K562 (cell line): ENCODE measurements around the gene ELOVL1. TPM values are rescaled to one million over a fixed set of nuclear protein-coding genes. Genes with fewer than 3 reads are reported as not detected.

Source experiments
- ATAC-seq: fragments of 200-7000 bp; cut with Tn5 transposase; 3 replicates; pipeline ENCODE4 v1.9.1; 2020; ENCODE audit warnings: moderate library complexity
- BruUV-seq: library from RNA; stranded (reverse); fragments of 400-500 nt; replicated peaks from 2 replicates; lab custom pipeline; 2021; lab: Mats Ljungman, UMichigan
- CTCF ChIA-PET: fragments of 300-600 bp; formaldehyde crosslinking; extraction: SDS; loops from one replicate; lab custom pipeline; 2021; ENCODE audit warnings: low intra/inter-chr PET ratio; lab: Yijun Ruan, JAX
- POLR2A ChIA-PET: fragments of 300-600, 350-650 bp; sonication (Branson Sonifier 250); formaldehyde crosslinking; extraction: SDS; loops from one replicate; lab custom pipeline; 2021; ENCODE audit warnings: antibody characterized with exemption, inconsistent platforms; lab: Yijun Ruan, JAX
- DNase-seq, 4 experiments: peaks; one replicate each; pipeline versions ENCODE4 v3.0.0 to v3.0.0-alpha.2; 2011 to 2018; ENCODE audit warnings: low spot score in 3 of 4, mixed read lengths in 3 of 4; ENCODE audit errors: extremely low read depth in 1 of 4
- FAIRE-seq: peaks from 2 replicates; lab custom pipeline; 2011; peaks lifted over from hg19 to GRCh38; lab: Jason Lieb, UNC
- H2AFZ ChIP-seq: 2 replicates; pipeline ENCODE4 v1.6.0; 2011; ENCODE audit warnings: low read depth, low read length, control low read depth, inconsistent platforms
- H3K27ac ChIP-seq: fragments of 200-600 bp; 3 replicates; pipeline ENCODE4 v1.8.0; 2011; ENCODE audit warnings: low read depth, mild to moderate bottlenecking, control low read depth, inconsistent platforms, low read length, moderate library complexity, mixed read lengths; ENCODE audit errors: extremely low read depth
- H3K27me3 ChIP-seq, 2 experiments: fragments of 300-600 bp in 1 of 2; 2 replicates in 1 of 2; 3 replicates in 1 of 2; pipeline versions ENCODE4 v1.6.0 to v1.8.0; 2011; ENCODE audit warnings: inconsistent platforms in 2 of 2, low read length in 2 of 2, mild to moderate bottlenecking in 1 of 2, mixed read lengths in 1 of 2, moderate library complexity in 1 of 2; ENCODE audit not compliant: control insufficient read depth in 2 of 2, insufficient read depth in 2 of 2
- H3K36me3 ChIP-seq: fragments of 300-600 bp; 3 replicates; pipeline ENCODE4 v1.8.0; 2011; ENCODE audit warnings: mild to moderate bottlenecking, low read length, inconsistent platforms; ENCODE audit not compliant: control insufficient read depth, insufficient read depth
- H3K4me1 ChIP-seq, 2 experiments: fragments of 200-600 bp in 1 of 2; replicated peaks in 1 of 2; 2 replicates in 1 of 2; 3 replicates in 1 of 2; pipeline versions ENCODE4 v1.5.1 to v1.8.0; 2011; ENCODE audit warnings: inconsistent platforms in 2 of 2, low read length in 2 of 2, mild to moderate bottlenecking in 1 of 2, mixed read lengths in 1 of 2, moderate library complexity in 1 of 2; ENCODE audit not compliant: control insufficient read depth in 2 of 2, insufficient read depth in 2 of 2
- H3K4me2 ChIP-seq: 2 replicates; pipeline ENCODE4 v1.6.1; 2011; ENCODE audit warnings: low read length, control low read depth, inconsistent platforms, mixed read lengths; ENCODE audit not compliant: insufficient read depth
- H3K4me3 ChIP-seq: fragments of 200-600 bp; sonication (generic), shearing (Covaris generic); 2 replicates; pipeline ENCODE4 v1.5.1; 2016; ENCODE audit warnings: control low read depth, inconsistent platforms
- H3K79me2 ChIP-seq: fragments of 200-600 bp; 3 replicates; pipeline ENCODE4 v1.8.0; 2011; ENCODE audit warnings: low read length, inconsistent platforms; ENCODE audit not compliant: control insufficient read depth, insufficient read depth
- H3K9ac ChIP-seq, 2 experiments: 2 replicates each; pipeline versions ENCODE4 v1.6.0 to v1.6.1; 2011; ENCODE audit warnings: low read depth in 2 of 2, low read length in 2 of 2, control low read depth in 1 of 2, inconsistent platforms in 1 of 2, mild to moderate bottlenecking in 1 of 2, mixed read lengths in 1 of 2; ENCODE audit not compliant: insufficient read depth in 1 of 2
- H3K9me1 ChIP-seq: one replicate; pipeline ENCODE4 v1.6.0; 2011; ENCODE audit warnings: inconsistent platforms, mild to moderate bottlenecking, low read length, moderate library complexity; ENCODE audit not compliant: control insufficient read depth, insufficient read depth
- H3K9me3 ChIP-seq: replicated peaks from 2 replicates; pipeline ENCODE4 v1.5.1; 2011; ENCODE audit warnings: low read depth, low read length, inconsistent platforms; ENCODE audit not compliant: control insufficient read depth, insufficient read depth
- H4K20me1 ChIP-seq: replicated peaks from 2 replicates; pipeline ENCODE4 v1.6.1; 2011; ENCODE audit warnings: low read length, inconsistent platforms, mixed read lengths; ENCODE audit not compliant: control insufficient read depth, insufficient read depth
- BRD9 ChIP-seq: fragments of 450-650 bp; IDR thresholded peaks from 2 replicates; pipeline ENCODE4 v1.6.1; 2018; ENCODE audit warnings: low read depth; ENCODE audit not compliant: partially characterized antibody
- CBX8 ChIP-seq: fragments of 200-600 bp; sonication (generic); IDR thresholded peaks from 2 replicates; pipeline ENCODE4 v1.6.1; 2012; ENCODE audit warnings: borderline replicate concordance, mixed run types, low read depth, mild to moderate bottlenecking, moderate library complexity, mixed read lengths, low read length, control low read depth, inconsistent platforms; ENCODE audit not compliant: poor library complexity, severe bottlenecking; ENCODE audit errors: extremely low read depth
- CC2D1A ChIP-seq: fragments of 450-650 bp; IDR thresholded peaks from 2 replicates; pipeline ENCODE4 v1.6.1; 2017; ENCODE audit warnings: mild to moderate bottlenecking
- DNMT1 ChIP-seq: fragments of 450-650 bp; IDR thresholded peaks from 2 replicates; pipeline ENCODE4 v1.6.1; 2016; ENCODE audit warnings: antibody characterized with exemption, mild to moderate bottlenecking
- ETV1 ChIP-seq: fragments of 450-650 bp; conservative IDR thresholded peaks from 2 replicates; pipeline ENCODE4 v1.6.1; 2016; ENCODE audit warnings: missing genetic modification characterization, control low read depth, low read depth, missing compliant biosample characterization
- HMGN3 ChIP-seq: IDR thresholded peaks from 2 replicates; pipeline ENCODE4 v1.6.1; 2011; ENCODE audit warnings: borderline replicate concordance, low read depth, mild to moderate bottlenecking, mixed read lengths, low read length; ENCODE audit not compliant: insufficient read length; ENCODE audit errors: extremely low read depth
- MCM5 ChIP-seq: fragments of 450-650 bp; IDR thresholded peaks from 2 replicates; pipeline ENCODE4 v1.6.1; 2016; ENCODE audit warnings: low read depth
- PPARD ChIP-seq: fragments of 250-450 bp; sonication (Bioruptor Pico); IDR thresholded peaks from 2 replicates; pipeline ENCODE4 v1.8.0; 2022; ENCODE audit warnings: inconsistent platforms, mild to moderate bottlenecking, moderate library complexity
- TSC22D4 ChIP-seq: fragments of 450-650 bp; IDR thresholded peaks from 2 replicates; pipeline ENCODE4 v1.6.1; 2016; ENCODE audit warnings: missing genetic modification characterization, missing biosample characterization, control low read depth
- ZFX ChIP-seq: sonication (generic); formaldehyde crosslinking; IDR thresholded peaks from 2 replicates; pipeline ENCODE4 v1.8.0; 2022; ENCODE audit warnings: mild to moderate bottlenecking, missing genetic modification reagents, moderate library complexity
- ZNF224 ChIP-seq: sonication (generic); formaldehyde crosslinking; IDR thresholded peaks from 2 replicates; pipeline ENCODE4 v1.8.0; 2022; ENCODE audit warnings: mild to moderate bottlenecking, missing genetic modification reagents
- ZNF311 ChIP-seq: fragments of 250-450 bp; sonication (Bioruptor Pico); IDR thresholded peaks from 2 replicates; pipeline ENCODE4 v1.4.0; 2020; ENCODE audit warnings: mild to moderate bottlenecking, moderate library complexity
- WGBS: fragments of 100-300 bp; shearing (Covaris generic); methylation state at CpG from one replicate; pipeline ENCODE4 v1.1.6; 2016; ENCODE audit warnings: low coverage, mixed read lengths; ENCODE audit not compliant: insufficient coverage; ENCODE audit errors: missing lambda C conversion rate; 5-methylcytosine and 5-hydroxymethylcytosine counted together
- in situ Hi-C: fragments of 300-500 bp; cut with MboI; formaldehyde crosslinking; loops from 4 replicates; pipeline ENCODE4 v1.15.0; 2018; ENCODE audit warnings: inconsistent platforms, mixed read lengths
- intact Hi-C: fragments of 100-400 bp; cut with micrococcal nuclease; formaldehyde crosslinking; loops from 2 replicates; pipeline ENCODE4 v1.14.2; 2022
- polyA plus RNA-seq, 8 experiments: library from polyadenylated mRNA; depleted of rRNA in 4 of 8; stranded (reverse) in 5 of 8; unstranded in 3 of 8; fragments of >200 nt; fragmentation: Nextera tagmentation in 2 of 8; fragmentation: Illumina TruSeq in 1 of 8; extraction: Ambion mirVana in 2 of 8; extraction: Trizol in 1 of 8; gene quantifications; 2 replicates each; pipeline versions ENCODE4 v1.2.1 to v1.2.3, GENCODE V29; 2011 to 2014; ENCODE audit warnings: inconsistent platforms in 1 of 8, missing spikeins in 1 of 8
- total RNA-seq, 7 experiments: library from RNA; depleted of rRNA in 6 of 7; stranded (reverse); fragments of >200 nt in 6 of 7; fragmentation: Illumina TruSeq in 2 of 7; extraction: Trizol in 2 of 7; gene quantifications; 2 replicates each; pipeline versions ENCODE4 v1.2.1 to v1.2.3, GENCODE V29; 2011 to 2021; ENCODE audit warnings: low replicate concordance in 1 of 7
- TF ChIP-seq, protein P1 (sequence below): fragments of 250-450 bp; sonication (Bioruptor Pico); IDR thresholded peaks from 2 replicates; pipeline ENCODE4 v1.4.0; 2020

ELOVL1 gene
- total and polyA plus RNA-seq, 9 of the 15 experiments (the other 6 are each of a cell fraction or from before 2014, with no cell fraction given): 51.0 to 157 (median 70.3) TPM

DNA sequence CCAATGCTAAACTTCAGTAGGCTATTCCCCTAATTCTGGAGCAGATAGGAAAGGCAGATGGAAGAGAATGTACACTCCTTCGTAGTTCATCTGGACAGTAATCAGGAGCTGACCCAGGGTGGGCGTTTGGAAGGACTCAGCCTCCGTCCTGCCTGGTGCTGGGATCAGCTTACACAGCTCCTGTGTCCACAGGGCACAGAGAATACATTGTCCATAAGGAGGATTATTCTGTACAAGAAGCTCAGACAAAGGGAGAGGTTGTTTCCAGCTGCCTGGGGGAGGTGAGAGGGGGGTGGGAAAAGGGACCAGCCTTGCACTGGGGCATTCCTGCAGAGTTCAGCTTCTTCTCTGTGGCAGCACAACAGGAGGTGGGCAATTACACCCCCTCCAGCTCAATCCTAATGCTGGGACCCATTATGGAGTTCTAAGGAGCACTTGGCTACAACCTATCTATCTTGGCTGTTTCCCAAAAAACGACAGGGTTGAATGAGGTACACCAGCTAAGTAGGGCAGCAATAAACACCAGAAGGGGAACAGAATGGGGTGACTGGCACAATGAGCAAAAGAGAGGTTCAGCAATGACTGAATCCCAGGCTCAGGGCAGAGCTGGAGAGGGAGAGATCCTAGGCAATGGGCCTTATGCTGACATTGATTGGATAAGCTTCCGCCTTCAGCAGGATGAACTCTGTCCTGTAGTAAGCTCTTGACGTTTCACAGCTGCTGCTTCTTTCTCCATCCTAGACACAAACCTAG is 14.4 kb upstream of the ELOVL1 start:
- CTCF ChIA-PET: interaction anchor here (0.6 kb wide), 1 partner anchor 100 kb away, joined by 3 read pairs; no protein-coding TSS in a partner anchor
- FAIRE-seq: no peak
- no TSS peak for BruUV-seq

More for the DNA sequence above, 14.4 kb upstream of the ELOVL1 start:
- no peaks in the 10 kb centered on the region for H3K9me3 ChIP-seq
- in situ Hi-C loops: no loop called here
- H2AFZ ChIP-seq: no peak overlapping the region
- no peak for DNase-seq
- no peak for TF ChIP-seq DNMT1
- no peak for TF ChIP-seq MCM5
- no peak for TF ChIP-seq TSC22D4
- no peak for TF ChIP-seq CC2D1A
- TF ChIP-seq, protein P1, sequence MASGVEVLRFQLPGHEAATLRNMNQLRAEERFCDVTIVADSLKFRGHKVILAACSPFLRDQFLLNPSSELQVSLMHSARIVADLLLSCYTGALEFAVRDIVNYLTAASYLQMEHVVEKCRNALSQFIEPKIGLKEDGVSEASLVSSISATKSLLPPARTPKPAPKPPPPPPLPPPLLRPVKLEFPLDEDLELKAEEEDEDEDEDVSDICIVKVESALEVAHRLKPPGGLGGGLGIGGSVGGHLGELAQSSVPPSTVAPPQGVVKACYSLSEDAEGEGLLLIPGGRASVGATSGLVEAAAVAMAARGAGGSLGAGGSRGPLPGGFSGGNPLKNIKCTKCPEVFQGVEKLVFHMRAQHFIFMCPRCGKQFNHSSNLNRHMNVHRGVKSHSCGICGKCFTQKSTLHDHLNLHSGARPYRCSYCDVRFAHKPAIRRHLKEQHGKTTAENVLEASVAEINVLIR (CRISPR knock-in tag): no peak
- no peak for TF ChIP-seq PPARD (CRISPR knock-in tag)
- TF ChIP-seq ZNF311 (CRISPR knock-in tag): no peak
- no peak for TF ChIP-seq CBX8
- TF ChIP-seq BRD9: no peak
- TF ChIP-seq ZNF224 (CRISPR knock-in tag): no peak
- TF ChIP-seq ZFX (CRISPR knock-in tag): no peak
- no peak for TF ChIP-seq ETV1
- TF ChIP-seq HMGN3: no peak
- TF ChIP-seq, all 486 proteins: peak for 0
- H3K79me2 ChIP-seq: 0 out of 3 replicates have a peak, but pooled peaks cover under 1% of the 10 kb centered on the region
- H3K27ac ChIP-seq: no peak overlapping the region
- POLR2A ChIA-PET: interaction anchor here (0.6 to 2.3 kb wide), 10 partner anchors 8 to 273 kb away, joined by 3 to 10 read pairs (median 4); partner anchors contain the start of genes CDC20, MED8 and SZT2
- ATAC-seq: peak; percentile 37
- no peak overlapping the region for H3K4me2 ChIP-seq
- H3K9ac ChIP-seq: peak overlapping the region in 1 of 2 experiments; percentile 31; a peak in 1 of 4 replicates
- H3K4me1 ChIP-seq: no peaks in the 10 kb centered on the region
- no peaks in the 10 kb centered on the region for H3K9me1 ChIP-seq
- peaks cover 56% of the 10 kb centered on the region for H3K36me3 ChIP-seq
- 0 out of 2 replicates have a peak, but pooled peaks cover 8% of the 10 kb centered on the region for H4K20me1 ChIP-seq
- H3K27me3 ChIP-seq: no peaks in the 10 kb centered on the region
- WGBS: 58% methylated on average over 6 of the region's 6 CpGs
- intact Hi-C loops: no loop called here
- no peak overlapping the region for H3K4me3 ChIP-seq
